ENCODE results near the gene HELZ. TPM values are rescaled to one million over a fixed set of nuclear protein-coding genes. Genes with fewer than 3 reads are reported as not detected.

Gene HELZ
- polyA plus RNA-seq, 1 of the 3 experiments (the other 2 are of a cell fraction) = 4.3 TPM

DNA sequence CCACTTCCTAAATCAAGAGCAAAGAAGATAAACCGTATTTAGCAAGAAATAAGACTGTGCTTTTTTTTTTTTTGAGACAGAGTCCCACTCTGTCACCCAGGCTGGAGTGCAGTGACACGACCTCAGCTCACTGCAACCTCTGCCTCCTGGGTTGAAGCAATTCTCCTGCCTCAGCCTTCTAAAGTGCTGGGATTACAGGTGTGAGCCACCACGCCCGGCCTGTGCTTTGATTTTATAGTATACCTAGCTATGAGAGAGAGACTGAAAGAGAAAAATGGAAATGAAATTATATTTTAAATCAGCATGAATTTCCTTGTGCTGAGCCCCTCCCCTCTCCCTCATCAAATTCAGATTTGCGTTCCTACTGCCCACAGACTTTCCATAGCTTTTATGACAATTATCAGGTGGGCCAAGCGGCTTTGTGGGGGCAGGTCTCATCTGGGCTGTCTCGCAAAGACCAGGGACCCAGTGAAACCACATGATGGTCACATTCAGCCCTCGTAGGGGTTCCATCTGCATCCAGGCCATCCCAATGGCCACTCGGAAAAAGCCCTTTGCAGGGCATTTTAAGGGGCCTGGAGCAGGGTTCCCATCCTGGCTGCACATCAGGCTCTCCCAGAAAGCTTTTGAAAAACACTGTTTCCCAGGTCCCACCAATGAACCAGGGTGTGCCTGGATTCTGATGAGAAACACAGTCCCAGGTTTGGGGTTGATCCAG lies 192.1 kb downstream of the HELZ start (continued):
- TF ChIP-seq, protein P1, sequence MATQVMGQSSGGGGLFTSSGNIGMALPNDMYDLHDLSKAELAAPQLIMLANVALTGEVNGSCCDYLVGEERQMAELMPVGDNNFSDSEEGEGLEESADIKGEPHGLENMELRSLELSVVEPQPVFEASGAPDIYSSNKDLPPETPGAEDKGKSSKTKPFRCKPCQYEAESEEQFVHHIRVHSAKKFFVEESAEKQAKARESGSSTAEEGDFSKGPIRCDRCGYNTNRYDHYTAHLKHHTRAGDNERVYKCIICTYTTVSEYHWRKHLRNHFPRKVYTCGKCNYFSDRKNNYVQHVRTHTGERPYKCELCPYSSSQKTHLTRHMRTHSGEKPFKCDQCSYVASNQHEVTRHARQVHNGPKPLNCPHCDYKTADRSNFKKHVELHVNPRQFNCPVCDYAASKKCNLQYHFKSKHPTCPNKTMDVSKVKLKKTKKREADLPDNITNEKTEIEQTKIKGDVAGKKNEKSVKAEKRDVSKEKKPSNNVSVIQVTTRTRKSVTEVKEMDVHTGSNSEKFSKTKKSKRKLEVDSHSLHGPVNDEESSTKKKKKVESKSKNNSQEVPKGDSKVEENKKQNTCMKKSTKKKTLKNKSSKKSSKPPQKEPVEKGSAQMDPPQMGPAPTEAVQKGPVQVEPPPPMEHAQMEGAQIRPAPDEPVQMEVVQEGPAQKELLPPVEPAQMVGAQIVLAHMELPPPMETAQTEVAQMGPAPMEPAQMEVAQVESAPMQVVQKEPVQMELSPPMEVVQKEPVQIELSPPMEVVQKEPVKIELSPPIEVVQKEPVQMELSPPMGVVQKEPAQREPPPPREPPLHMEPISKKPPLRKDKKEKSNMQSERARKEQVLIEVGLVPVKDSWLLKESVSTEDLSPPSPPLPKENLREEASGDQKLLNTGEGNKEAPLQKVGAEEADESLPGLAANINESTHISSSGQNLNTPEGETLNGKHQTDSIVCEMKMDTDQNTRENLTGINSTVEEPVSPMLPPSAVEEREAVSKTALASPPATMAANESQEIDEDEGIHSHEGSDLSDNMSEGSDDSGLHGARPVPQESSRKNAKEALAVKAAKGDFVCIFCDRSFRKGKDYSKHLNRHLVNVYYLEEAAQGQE (IDR thresholded peaks at IDR 0.05; ENCODE audit: low read depth, low read length) = no peak
- TF ChIP-seq RFX5 (IDR thresholded peaks at IDR 0.05; ENCODE audit: low read length) (no peak), NFIC (IDR thresholded peaks at IDR 0.05; ENCODE audit: borderline replicate concordance) (no peak)

DNA sequence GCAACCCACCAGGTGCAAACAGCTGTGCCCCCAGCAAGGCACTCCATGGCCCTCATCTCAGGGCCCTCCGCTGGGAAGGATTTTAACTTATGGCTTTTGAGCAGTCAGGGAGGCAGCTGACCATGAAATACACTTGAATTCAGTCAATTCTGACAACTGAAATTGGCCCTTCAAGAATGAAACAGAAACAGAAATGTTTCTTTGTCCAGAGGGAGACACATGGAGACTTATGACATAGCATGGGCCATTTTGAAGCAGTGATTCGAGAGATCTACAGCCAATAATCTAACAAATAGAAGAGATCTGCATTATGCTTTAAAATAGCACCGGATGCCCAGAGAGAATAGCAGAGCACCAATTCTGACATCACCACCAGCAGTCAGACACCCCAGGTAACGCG lies 193.2 kb downstream of the HELZ start:
- ChIA-PET POLR2A (no interaction called here), CTCF (no interaction called here)
- H4K20me1 ChIP-seq (ENCODE audit: insufficient read depth) = no peaks in the 10 kb centered on the region
- TF ChIP-seq SIN3A (IDR thresholded peaks at IDR 0.05; ENCODE audit: borderline replicate concordance, low read depth, low read length) = no peak
- TF ChIP-seq RXRA (IDR thresholded peaks at IDR 0.05; ENCODE audit: borderline replicate concordance, low read depth) = no peak
- no peak for TF ChIP-seq MEF2A (IDR thresholded peaks at IDR 0.05; ENCODE audit: borderline replicate concordance, low read depth)
- TF ChIP-seq, protein P2, sequence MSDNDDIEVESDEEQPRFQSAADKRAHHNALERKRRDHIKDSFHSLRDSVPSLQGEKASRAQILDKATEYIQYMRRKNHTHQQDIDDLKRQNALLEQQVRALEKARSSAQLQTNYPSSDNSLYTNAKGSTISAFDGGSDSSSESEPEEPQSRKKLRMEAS (IDR thresholded peaks at IDR 0.05; ENCODE audit: low read depth) = no peak
- TF ChIP-seq MXI1 (IDR thresholded peaks at IDR 0.05; ENCODE audit: low read depth, low read length) = no peak
- TF ChIP-seq YY1 (IDR thresholded peaks at IDR 0.05; ENCODE audit: low read depth) = no peak
- TF ChIP-seq RCOR1 (IDR thresholded peaks at IDR 0.05; ENCODE audit: low read length) = no peak
- no peak for TF ChIP-seq NRF1 (IDR thresholded peaks at IDR 0.05; ENCODE audit: low read depth, low read length)
- TF ChIP-seq, protein P1 (IDR thresholded peaks at IDR 0.05; ENCODE audit: low read depth, low read length) = no peak
- TF ChIP-seq, protein P3, sequence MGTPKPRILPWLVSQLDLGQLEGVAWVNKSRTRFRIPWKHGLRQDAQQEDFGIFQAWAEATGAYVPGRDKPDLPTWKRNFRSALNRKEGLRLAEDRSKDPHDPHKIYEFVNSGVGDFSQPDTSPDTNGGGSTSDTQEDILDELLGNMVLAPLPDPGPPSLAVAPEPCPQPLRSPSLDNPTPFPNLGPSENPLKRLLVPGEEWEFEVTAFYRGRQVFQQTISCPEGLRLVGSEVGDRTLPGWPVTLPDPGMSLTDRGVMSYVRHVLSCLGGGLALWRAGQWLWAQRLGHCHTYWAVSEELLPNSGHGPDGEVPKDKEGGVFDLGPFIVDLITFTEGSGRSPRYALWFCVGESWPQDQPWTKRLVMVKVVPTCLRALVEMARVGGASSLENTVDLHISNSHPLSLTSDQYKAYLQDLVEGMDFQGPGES (IDR thresholded peaks at IDR 0.05; ENCODE audit: low read depth, low read length) = no peak
- H3K9ac ChIP-seq = no peak overlapping the region
- 76% methylated on average over 5 of the region's 5 CpGs for WGBS (ENCODE audit: low lambda C conversion rate)
- H3K9me3 ChIP-seq = peaks cover 9% of the 10 kb centered on the region
- no peak overlapping the region for H3K4me2 ChIP-seq
- no peak for DNase-seq
- no peaks in the 10 kb centered on the region for H3K36me3 ChIP-seq (replicated peaks in 1 of 2; ENCODE audit: control insufficient read depth in 1 of 2, insufficient read depth in 2 of 2, low read length in 1 of 2)
- H2AFZ ChIP-seq (ENCODE audit: low read depth) = no peak overlapping the region
- H3K9me2 ChIP-seq = no peaks in the 10 kb centered on the region
- no peak overlapping the region for H3K27ac ChIP-seq (ENCODE audit: low read depth in 2 of 2, low read length in 1 of 2)
- peaks cover 0 to 3% of the 10 kb centered on the region in 2 experiments; a peak in 1 of 4 replicates for H3K4me1 ChIP-seq (ENCODE audit: control insufficient read depth in 1 of 2, insufficient read depth in 2 of 2, low read depth in 1 of 2, low read length in 1 of 2)
- no peaks in the 10 kb centered on the region for H3K79me2 ChIP-seq (ENCODE audit: insufficient read depth)
- H3K4me3 ChIP-seq (ENCODE audit: low read depth in 2 of 2, low read length in 1 of 2) = no peak overlapping the region
- no peaks in the 10 kb centered on the region for H3F3A ChIP-seq (replicated peaks; ENCODE audit: insufficient read depth)
- H3K27me3 ChIP-seq (ENCODE audit: insufficient read depth) = no peaks in the 10 kb centered on the region
